ENCODE measurements around the gene C5orf63.

GRCh38 chr5:127011961-127012644 lies 61.2 kb downstream of the C5orf63 start:
- TF ChIP-seq, protein P1, sequence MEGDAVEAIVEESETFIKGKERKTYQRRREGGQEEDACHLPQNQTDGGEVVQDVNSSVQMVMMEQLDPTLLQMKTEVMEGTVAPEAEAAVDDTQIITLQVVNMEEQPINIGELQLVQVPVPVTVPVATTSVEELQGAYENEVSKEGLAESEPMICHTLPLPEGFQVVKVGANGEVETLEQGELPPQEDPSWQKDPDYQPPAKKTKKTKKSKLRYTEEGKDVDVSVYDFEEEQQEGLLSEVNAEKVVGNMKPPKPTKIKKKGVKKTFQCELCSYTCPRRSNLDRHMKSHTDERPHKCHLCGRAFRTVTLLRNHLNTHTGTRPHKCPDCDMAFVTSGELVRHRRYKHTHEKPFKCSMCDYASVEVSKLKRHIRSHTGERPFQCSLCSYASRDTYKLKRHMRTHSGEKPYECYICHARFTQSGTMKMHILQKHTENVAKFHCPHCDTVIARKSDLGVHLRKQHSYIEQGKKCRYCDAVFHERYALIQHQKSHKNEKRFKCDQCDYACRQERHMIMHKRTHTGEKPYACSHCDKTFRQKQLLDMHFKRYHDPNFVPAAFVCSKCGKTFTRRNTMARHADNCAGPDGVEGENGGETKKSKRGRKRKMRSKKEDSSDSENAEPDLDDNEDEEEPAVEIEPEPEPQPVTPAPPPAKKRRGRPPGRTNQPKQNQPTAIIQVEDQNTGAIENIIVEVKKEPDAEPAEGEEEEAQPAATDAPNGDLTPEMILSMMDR (conservative IDR thresholded peaks at IDR 0.05; ENCODE audit: low read length) = no peak
- no peak for TF ChIP-seq EZH2phosphoT487 (IDR thresholded peaks at IDR 0.05; ENCODE audit: borderline replicate concordance)

Measured in Loucy (cell line).